NCI-H2227 (cell line): ENCODE measurements around the gene MRGPRE.

Experiments used
- DNase-seq: peaks from one replicate; lab custom pipeline; 2025; ENCODE audit not compliant: unreplicated experiment; lab: John Stamatoyannopoulos, UW

Gene MRGPRE

DNA sequence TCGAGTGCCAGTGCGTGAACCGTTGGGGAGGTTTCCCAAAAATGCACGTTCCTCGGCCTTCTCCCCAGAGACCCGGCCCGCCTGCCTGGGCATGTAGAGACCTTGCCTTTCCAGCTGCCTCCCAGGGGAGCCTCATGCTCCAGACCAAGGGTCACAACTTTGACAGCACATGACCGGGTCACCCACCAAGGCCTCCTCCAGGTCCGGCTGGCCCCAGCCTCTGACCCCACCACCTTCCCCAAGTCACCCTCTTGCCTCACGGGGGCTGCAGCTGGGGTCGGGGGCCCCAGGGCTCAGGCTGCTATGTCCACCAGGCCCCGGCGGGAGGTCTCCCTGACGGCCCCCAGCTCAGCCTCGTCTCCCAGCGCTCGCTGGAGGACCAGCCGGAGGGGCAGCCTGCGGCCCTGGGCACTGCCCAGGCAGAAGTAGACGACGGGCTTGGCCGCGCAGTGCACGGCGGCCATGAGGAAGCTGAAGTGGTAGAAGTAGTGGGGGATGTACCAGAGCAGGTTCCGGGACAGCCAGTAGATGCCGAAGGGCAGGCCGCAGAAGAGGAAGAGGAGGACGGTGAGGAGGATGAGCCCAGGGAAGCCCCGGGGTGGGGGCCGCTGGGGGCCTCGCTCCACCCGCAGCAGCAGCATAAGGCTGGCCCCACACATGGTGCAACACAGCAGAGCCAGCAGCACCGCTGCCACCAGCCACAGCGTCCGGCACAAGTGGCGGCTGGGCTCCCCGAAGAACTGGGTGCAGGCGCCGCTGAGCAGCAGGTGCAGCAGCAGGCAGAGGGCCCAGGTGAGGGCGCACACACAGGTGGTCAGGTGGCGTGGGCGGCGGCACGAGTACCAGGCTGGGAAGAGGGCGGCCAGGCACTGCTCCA lies 4.4 kb downstream of the MRGPRE start:
- DNase-seq = no peak

GRCh38 chr11:3226846-3227567 lies 5.2 kb downstream of the MRGPRE start:
- DNase-seq = no peak

DNA sequence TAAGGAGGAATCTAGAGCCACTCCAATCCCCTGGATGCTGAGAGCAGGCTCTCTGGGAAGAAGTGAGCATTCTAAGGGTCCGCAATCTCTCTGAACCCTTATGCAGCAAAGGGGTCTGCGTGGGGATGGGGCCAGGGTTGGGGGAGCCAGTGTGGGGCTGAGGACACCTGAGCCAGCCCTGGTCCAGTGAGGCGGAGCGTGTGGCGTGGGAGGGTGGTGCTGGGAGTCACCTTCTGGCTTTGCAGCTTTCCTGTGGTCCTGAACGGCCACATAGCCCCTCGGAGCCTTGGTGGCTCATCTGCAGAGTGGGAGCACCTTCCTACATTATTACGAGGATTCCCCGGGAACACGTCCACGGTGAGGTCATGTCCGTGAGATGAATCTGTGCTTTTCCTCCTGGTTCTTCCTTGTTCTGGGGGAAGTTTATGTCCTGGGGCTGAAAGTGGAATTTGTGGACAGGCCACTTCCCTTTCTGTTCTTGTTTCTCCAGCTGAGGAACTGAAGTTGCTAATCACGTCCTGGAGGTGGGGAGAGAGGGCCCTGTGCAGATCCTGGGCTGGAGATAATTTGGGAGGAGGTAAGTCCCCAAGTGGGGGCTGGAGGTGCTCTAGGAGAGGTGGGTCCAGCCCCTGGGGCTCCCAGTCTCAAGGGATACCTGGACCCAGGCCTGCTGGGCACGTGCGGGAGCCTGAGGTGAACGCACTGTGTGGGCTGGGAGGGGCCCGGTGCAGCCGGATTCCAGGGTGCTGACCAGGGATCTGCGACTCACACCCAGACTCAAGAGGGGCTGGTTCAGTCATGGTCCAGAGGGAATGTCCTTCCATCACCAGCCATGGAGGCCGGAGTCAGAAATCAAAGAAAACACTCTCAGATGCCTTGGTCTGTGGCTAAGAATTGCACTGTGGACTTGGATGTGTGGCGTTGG lies 6.1 kb downstream of the MRGPRE start:
- DNase-seq = no peak

DNA sequence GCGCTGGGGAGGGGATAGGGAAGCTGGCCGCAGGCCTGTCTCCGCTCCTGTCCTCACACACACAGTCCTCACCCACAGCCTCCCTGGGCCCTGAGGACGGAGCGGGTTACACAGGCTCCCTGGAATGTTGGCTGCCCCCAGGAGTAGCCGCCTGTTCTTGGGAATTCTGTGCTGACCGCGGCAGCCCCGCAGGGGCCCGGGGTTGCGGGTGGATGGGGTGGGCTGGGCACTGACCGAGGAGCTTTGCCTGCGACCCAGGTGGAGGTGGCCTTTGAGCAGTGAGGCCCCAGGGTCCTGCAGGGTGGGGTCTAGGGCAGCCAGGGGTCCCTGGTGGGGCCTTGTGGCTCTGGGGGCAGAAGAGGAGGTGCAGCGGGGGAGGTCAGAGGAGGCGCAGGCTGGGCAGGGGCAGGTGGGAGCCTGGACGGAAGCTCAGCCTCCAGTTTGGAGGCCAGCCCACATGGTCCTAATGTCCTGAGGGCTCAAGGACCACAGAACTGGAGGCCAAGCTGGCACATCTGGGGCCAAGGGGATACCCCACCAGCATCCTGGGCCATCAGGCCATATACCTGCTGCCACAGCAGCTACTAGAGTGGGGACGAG lies 7.0 kb downstream of the MRGPRE start:
- no peak for DNase-seq

GRCh38 chr11:3224401-3225057 lies 7.7 kb downstream of the MRGPRE start:
- DNase-seq = no peak

DNA sequence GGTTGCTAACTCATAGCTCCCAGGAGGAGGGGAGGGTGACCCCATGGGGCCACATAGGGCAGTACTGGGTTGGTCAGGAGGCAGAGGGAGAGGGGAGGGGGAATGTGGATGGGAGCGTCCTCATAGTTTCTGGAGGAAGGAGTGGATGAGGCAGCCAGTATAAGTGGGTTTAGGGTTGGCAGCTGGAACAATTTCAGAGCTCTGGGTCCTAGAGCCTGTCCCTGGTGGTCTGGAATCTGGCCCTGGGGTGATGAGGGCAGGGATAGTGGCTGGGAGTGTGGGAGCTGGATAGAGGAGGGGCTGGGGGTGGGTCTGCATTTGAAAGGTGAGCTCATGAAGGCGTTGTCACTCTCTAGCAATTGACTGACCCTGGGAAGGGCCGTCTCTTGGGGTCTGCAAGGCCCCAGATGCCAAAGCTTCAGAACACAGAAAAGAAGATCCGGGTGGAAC lies 8.3 kb downstream of the MRGPRE start:
- no peak for DNase-seq

DNA sequence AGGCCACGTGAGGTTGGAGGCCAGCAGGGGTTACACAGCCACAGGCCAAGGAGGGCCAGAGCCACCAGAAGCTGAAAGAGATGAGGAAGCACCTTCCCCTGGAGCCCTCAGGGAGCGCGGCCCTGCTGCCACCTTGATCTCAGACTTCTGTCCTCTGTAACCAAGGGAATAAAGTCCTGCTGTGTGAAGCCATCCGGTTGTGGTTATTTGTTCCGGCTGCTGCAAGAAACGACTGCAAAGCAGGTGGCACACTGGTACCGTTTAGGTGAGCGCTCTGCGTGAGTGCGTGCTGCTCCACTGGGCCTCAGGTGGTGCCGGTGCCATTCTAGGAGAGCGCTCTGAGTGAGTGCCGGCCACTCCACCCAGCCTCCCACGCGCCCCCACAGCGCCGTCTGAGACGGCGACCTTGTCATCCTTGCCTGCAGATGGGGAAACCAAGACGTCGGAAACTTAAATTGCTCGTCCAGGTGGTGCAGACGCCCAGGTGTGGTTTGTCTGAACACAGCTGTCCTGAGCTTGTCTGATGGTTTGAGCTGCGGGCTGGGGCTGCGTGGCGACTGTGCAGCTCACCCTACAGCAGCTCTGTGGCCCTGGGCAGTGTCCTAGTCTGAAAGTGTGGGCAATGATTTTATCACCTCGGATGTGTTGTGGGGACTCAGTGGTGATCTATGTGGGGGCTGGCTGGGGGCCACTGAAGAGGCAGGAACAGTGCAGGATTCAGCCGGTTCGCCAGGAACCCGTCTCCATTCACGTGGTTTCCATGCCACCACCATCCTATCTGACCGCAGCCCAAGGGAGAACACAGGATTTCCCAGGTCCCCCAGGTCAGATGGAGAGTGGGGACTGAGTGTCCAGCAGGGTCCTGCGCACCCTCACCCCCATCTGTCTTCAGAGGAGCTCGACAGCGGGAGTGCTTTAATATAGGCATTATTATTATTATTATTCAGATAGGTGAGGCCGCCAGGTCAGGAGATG lies 9.0 kb downstream of the MRGPRE start:
- DNase-seq = no peak

GRCh38 chr11:3222003-3222855 lies 10.0 kb downstream of the MRGPRE start:
- no peak for DNase-seq

DNA sequence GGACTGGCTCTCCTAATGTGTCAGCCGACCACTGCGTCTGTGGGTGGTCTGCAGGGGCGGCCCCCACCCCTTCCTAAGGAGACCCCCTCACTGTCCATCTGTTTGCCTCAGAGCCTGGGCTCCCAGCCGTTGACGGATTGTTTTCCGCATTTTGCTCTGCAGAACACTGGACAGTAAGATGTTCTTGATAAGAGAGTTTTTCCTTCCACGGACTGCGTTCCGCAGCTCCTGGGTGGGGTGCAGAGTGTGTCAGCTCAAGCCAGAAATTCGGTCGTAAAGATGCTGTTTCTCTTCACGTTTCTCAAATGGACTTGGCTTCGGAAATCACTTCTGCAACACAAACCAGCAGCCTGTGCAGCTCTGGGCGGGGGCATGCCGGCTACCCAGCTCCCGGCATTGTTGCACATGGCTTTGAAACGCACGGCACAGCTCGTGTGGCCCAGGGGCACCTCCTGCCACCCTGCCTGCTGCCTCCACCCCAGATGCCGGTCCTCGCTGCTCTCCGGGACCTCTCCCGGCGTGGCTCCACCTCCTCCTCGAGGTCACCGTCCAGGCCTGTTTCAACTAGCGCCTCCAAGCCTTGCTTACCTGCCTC lies 10.7 kb downstream of the MRGPRE start:
- DNase-seq = no peak

DNA sequence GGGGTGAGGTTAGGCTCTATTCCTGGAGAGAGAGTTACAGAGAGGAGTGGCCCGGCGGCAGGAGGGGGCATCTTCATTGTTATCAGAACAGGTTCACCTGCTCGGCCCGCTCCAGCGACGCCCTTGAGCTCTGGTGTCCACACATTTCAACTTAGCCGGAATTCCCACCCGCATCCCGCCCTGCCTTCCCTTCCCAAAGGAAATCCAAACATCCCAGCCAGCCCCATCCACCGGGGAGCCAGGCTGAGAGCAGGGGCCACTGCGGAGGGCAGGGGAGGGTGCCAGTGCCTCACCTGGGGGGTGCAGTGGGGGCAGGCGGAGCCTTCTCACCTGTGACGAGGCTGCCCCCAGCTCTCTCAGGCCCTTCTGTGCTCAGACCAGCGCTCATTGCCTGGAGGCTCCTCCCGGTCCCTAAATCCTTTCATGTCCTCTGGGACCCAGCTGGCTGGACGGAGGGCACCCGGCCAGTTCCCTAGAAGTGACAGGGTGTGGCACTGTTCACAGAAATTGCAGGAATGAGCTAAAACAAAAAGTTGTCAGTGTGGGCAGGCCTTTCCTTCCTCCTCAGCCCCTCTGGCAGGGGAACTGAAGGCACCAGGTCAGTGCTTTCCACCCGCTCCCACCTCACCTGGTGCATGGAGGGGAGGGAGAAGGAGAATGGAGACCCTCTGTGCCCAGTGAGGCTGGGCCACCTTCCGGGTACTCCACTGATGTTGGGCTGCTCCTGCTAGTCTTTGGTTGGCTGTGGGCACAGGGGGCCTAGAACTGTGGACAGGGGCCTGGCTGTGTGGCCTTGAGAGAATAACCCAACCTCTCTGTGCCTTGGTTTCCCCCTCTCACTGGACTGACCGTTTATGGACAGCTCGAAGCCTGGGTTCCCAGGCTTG lies 11.5 kb downstream of the MRGPRE start:
- no peak for DNase-seq

DNA sequence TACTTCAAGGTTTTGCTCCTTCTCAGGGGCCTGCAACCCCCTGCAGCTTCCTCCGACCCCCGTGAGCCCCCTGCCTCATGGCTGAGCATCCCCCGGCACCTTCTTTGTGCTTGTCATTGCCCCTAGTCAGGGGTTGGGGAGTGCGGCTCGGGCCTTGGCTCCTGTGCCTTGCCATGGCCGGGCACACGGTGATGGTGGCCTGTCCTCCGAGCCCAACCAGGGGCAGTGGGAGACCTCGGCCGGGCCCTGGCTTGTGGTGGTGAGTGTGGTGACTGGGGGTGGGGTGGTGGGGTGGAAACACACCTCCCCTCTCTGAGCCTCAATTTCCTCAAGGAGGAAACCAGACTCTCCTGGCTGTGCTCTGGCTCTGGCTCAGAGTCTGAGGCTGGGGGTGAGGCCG lies 12.1 kb downstream of the MRGPRE start:
- no peak for DNase-seq

- DNase-seq = no peak
These were observed 12.8 kb downstream of the MRGPRE start for GRCh38 chr11:3219281-3219892.

DNA sequence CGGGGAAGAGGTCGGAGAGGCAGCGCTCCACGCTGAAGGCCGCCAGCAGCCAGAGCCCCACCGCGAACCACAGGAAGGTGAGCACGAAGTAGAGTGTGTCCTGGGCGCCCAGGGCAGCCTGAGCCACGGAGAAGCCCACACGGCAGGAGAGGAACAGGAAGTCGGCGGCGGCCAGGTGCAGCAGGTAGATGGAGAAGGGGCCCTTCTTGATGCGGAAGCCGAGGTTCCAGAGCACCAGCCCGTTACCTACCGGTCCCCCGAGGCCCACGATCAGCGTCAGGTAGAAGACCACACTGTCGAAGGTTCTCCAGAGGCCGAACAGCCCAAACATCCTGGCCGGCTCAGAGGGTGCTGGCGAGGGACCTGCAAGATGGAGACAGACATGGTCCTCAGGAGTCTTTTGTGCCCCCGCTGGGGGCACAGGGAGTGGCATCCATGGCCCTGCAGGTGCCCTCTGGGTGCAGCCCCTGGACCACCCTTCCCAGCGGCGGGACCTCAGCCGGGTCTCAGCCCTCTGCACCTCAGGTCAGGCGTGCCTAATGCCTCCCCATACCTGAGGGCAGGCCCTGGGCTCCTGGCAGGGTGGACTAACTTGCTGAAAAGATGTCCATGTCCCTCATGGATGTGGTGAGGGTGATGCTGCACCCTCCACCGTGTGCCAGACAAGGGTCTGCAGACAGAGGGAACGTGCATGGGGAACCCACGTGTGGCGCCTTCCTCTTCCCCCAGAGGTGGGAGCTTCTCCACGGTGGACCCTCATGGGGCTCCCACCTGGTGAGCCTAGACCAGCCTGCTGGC lies 13.5 kb downstream of the MRGPRE start, which contains the start of gene MRGPRG:
TSS of gene MRGPRG (minus strand) at position 331 of the 798 bp plus-strand sequence. CDS start at position 331, 0 bp downstream.
- no peak for DNase-seq

DNA sequence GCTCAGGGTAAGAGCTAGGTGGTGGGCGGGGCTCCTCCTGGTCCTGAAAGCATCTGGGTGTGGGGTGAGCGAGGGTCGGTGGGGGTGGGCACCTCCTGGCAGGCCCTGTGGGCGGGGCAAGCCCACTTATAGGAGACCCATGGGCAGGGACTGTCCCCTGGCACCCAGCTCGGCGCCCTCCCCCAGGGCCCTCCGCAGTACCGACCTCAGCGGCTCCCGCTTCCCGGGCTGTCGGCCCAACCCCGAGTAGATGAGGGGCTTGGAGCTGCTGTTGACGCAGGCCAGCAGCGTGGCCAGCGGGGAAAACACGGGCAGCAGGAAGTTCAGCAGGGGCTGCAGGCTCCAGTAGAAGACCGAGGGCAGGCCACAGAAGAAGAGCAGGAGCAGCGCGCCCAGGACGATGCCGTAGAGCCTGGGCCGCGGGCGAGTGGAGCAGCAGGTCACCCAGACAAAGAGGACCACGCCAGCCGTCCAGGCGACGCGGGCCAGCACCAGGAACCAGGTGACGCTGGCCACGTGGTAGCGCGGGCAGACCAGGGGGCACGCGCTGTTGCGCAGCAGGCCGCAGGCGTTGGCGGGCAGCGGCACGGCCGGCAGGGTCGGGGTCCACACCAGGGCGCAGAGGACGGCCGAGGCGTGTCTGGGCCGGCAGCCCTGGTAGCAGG lies 14.3 kb downstream of the MRGPRE start:
- DNase-seq = no peak

DNA sequence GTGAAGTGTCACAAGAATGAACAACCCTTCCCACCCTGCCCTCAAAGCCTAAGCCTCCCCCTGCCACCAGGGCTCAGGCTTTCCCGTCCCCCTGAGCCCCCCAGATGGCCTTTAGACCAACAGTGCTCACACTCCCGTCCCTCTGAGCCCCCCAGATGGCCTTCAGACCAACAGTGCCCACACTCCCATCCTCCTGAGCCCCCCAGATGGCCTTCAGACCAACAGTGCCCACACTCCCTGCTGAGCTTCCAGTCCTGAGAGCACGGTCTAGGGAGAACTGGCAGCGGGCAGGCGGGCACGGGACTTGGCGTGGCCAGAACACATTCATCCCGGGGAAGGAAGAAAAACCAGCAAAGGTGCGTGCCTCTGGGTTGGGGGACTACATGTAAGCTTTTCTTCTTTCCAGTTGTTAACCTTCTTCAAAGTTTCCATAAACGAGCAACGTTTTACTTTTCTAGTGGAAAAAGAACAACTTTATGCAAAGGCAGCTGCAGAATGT lies 16.1 kb downstream of the MRGPRE start:
- DNase-seq = no peak
